Osteoblast (primary cell): ENCODE results near the gene CEBPE. TPM values are rescaled to one million over a fixed set of nuclear protein-coding genes. Genes with fewer than 3 reads are reported as not detected.
"Not testable (repeated sequence)": the region's sequence is repeated elsewhere in the genome, so short reads cannot be mapped to it uniquely, and the experiment has no call there.

Experiments
- DNase-seq: peaks from one replicate; pipeline ENCODE4 v3.0.0; 2011; ENCODE audit warnings: low spot score, mixed read lengths; ENCODE audit not compliant: insufficient read length; ENCODE audit errors: missing footprints
- H2AFZ ChIP-seq: 2 replicates; pipeline ENCODE4 v1.6.0; 2011; ENCODE audit warnings: mild to moderate bottlenecking, low read length
- H3K27ac ChIP-seq: 2 replicates; pipeline ENCODE4 v1.5.1; 2011; ENCODE audit warnings: mild to moderate bottlenecking, low read depth, low read length, moderate library complexity
- H3K27me3 ChIP-seq: 2 replicates; pipeline ENCODE4 v1.6.0; 2012; ENCODE audit warnings: mild to moderate bottlenecking, control low read depth, inconsistent platforms, low read length, moderate library complexity; ENCODE audit not compliant: insufficient read depth
- H3K36me3 ChIP-seq: 2 replicates; pipeline ENCODE4 v1.5.1; 2011; ENCODE audit warnings: mild to moderate bottlenecking, low read length, control low read depth, moderate library complexity; ENCODE audit not compliant: insufficient read depth
- H3K4me1 ChIP-seq: 2 replicates; pipeline ENCODE4 v1.5.1; 2011; ENCODE audit warnings: mild to moderate bottlenecking, low read length, control low read depth, moderate library complexity; ENCODE audit not compliant: insufficient read depth
- H3K4me2 ChIP-seq: 2 replicates; pipeline ENCODE4 v1.6.0; 2011; ENCODE audit warnings: mild to moderate bottlenecking, low read length; ENCODE audit not compliant: insufficient read depth
- H3K4me3 ChIP-seq: fragments of 200-600 bp; sonication (generic); 3 replicates; pipeline ENCODE4 v1.5.1; 2012; ENCODE audit warnings: mild to moderate bottlenecking, low read length, inconsistent platforms; ENCODE audit not compliant: insufficient read depth
- H3K79me2 ChIP-seq: 2 replicates; pipeline ENCODE4 v1.6.0; 2012; ENCODE audit warnings: mild to moderate bottlenecking, low read length, control low read depth, inconsistent platforms; ENCODE audit not compliant: insufficient read depth
- H3K9me3 ChIP-seq: 2 replicates; pipeline ENCODE4 v1.5.1; 2011; ENCODE audit warnings: low read depth, low read length, control low read depth
- H4K20me1 ChIP-seq: 2 replicates; pipeline ENCODE4 v1.6.0; 2012; ENCODE audit warnings: mild to moderate bottlenecking, low read length, control low read depth; ENCODE audit not compliant: insufficient read depth
- CTCF ChIP-seq: IDR thresholded peaks from 2 replicates; pipeline ENCODE4 v1.5.1; 2011; ENCODE audit warnings: mild to moderate bottlenecking, low read depth, low read length, moderate library complexity; ENCODE audit errors: extremely low read depth
- total RNA-seq: library from RNA; depleted of rRNA; stranded (reverse); fragments of >200 nt; gene quantifications from 2 replicates; pipeline ENCODE4 v1.2.3, GENCODE V29; 2012

The CEBPE gene
- total RNA-seq, 1 donor: not detected

- DNase-seq: no peak
- H2AFZ ChIP-seq: no peak overlapping the region
- no peaks in the 10 kb centered on the region for H3K36me3 ChIP-seq
- peaks cover 32% of the 10 kb centered on the region for H3K4me1 ChIP-seq
- H3K27ac ChIP-seq: no peak overlapping the region
- H3K9me3 ChIP-seq: no peaks in the 10 kb centered on the region
- no peaks in the 10 kb centered on the region for H3K27me3 ChIP-seq
- no peak for TF ChIP-seq CTCF
- no peak overlapping the region for H3K4me3 ChIP-seq
- H3K79me2 ChIP-seq: no peaks in the 10 kb centered on the region
- H4K20me1 ChIP-seq: no peaks in the 10 kb centered on the region
- no peak overlapping the region for H3K4me2 ChIP-seq
These were observed 8.3 kb downstream of the CEBPE start for GRCh38 chr14:23110579-23111365.

GRCh38 chr14:23109769-23110168 lies 9.3 kb downstream of the CEBPE start:
- Histone ChIP-seq H3K4me2 (no peak overlapping the region), H3K27ac (no peak overlapping the region), H3K9me3 (no peaks in the 10 kb centered on the region), H3K36me3 (no peaks in the 10 kb centered on the region), H3K79me2 (no peaks in the 10 kb centered on the region), H3K27me3 (no peaks in the 10 kb centered on the region), H3K4me1 (peaks cover 24% of the 10 kb centered on the region), H3K4me3 (no peak overlapping the region), H4K20me1 (no peaks in the 10 kb centered on the region), H2AFZ (no peak overlapping the region)
- no peak for DNase-seq
- no peak for TF ChIP-seq CTCF

GRCh38 chr14:23108169-23108568 lies 10.9 kb downstream of the CEBPE start:
- H3K36me3 ChIP-seq, H3K27me3 ChIP-seq, DNase-seq: not testable (repeated sequence)

GRCh38 chr14:23107620-23108019 lies 11.4 kb downstream of the CEBPE start:
- H3K4me3 ChIP-seq, H3K27me3 ChIP-seq, H4K20me1 ChIP-seq, H3K27ac ChIP-seq, H3K9me3 ChIP-seq, H3K4me2 ChIP-seq, H3K36me3 ChIP-seq, H2AFZ ChIP-seq, DNase-seq, H3K4me1 ChIP-seq, H3K79me2 ChIP-seq: not testable (repeated sequence)

More at GRCh38 chr14:23108169-23108568, 10.9 kb downstream of the CEBPE start:
- H2AFZ ChIP-seq, H3K4me2 ChIP-seq, H3K79me2 ChIP-seq, H3K27ac ChIP-seq, H3K9me3 ChIP-seq, H3K4me3 ChIP-seq, H3K4me1 ChIP-seq, H4K20me1 ChIP-seq: not testable (repeated sequence)

GRCh38 chr14:23106747-23107045 lies 12.4 kb downstream of the CEBPE start:
- Histone ChIP-seq H3K27ac (no peak overlapping the region), H3K9me3 (no peaks in the 10 kb centered on the region), H3K79me2 (no peaks in the 10 kb centered on the region), H3K27me3 (no peaks in the 10 kb centered on the region), H3K36me3 (no peaks in the 10 kb centered on the region), H4K20me1 (no peaks in the 10 kb centered on the region), H3K4me2 (no peak overlapping the region), H3K4me1 (no peaks in the 10 kb centered on the region), H3K4me3 (no peak overlapping the region), H2AFZ (no peak overlapping the region)
- DNase-seq: no peak
- TF ChIP-seq CTCF: no peak
